Tibial nerve (tissue), 4 donors: ENCODE results near the gene GABARAPL2. TPM values are rescaled to one million over a fixed set of nuclear protein-coding genes. Genes with fewer than 3 reads are reported as not detected.

Experiments used
- DNase-seq, 2 donors: peaks; one replicate each; pipeline ENCODE4 v3.0.0-alpha.2; 2019; ENCODE audit warnings: low spot score in 2 of 2
- H3K27ac ChIP-seq, 4 donors: fragments of 200-600 bp; sonication (generic) in 3 of 4; one replicate each; pipeline ENCODE4 v1.5.1; 2017 to 2019; ENCODE audit warnings: mild to moderate bottlenecking in 1 of 4
- H3K27me3 ChIP-seq, 2 donors: fragments of 200-600 bp; sonication (generic) in 1 of 2; one replicate each; pipeline versions ENCODE4 v1.5.1 to v1.6.0; 2017 to 2019
- H3K36me3 ChIP-seq, 3 donors: fragments of 200-600 bp; sonication (generic); one replicate each; pipeline ENCODE4 v1.5.1; 2018 to 2019
- H3K4me1 ChIP-seq, 4 donors: fragments of 200-600 bp; sonication (generic) in 3 of 4; one replicate each; pipeline ENCODE4 v1.5.1; 2017 to 2019
- H3K4me3 ChIP-seq, 4 donors: fragments of 200-600 bp; sonication (generic) in 3 of 4; one replicate each; pipeline ENCODE4 v1.5.1; 2017 to 2019; ENCODE audit warnings: mild to moderate bottlenecking in 1 of 4, moderate library complexity in 1 of 4
- H3K9me3 ChIP-seq, 4 donors: fragments of 200-600 bp; sonication (generic) in 3 of 4; one replicate each; pipeline ENCODE4 v1.5.1; 2017 to 2019
- CTCF ChIP-seq, 5 experiments: fragments of 200-600 bp in 3 of 5; fragments of 450-650 bp in 2 of 5; sonication (generic) in 3 of 5; IDR thresholded peaks; one replicate each; pipeline ENCODE4 v1.5.1; 2016 to 2019; ENCODE audit warnings: antibody characterized with exemption in 5 of 5, mild to moderate bottlenecking in 3 of 5, moderate library complexity in 2 of 5
- EP300 ChIP-seq, 2 donors: sonication (generic); formaldehyde crosslinking; IDR thresholded peaks; one replicate each; pipeline ENCODE4 v1.6.1; 2017; ENCODE audit warnings: antibody characterized with exemption in 2 of 2, mild to moderate bottlenecking in 1 of 2
- POLR2A ChIP-seq, 2 donors: fragments of 450-650 bp; IDR thresholded peaks; one replicate each; pipeline ENCODE4 v1.6.1; 2017; ENCODE audit warnings: antibody characterized with exemption in 2 of 2, mild to moderate bottlenecking in 2 of 2, moderate library complexity in 2 of 2
- WGBS, 2 donors: methylation state at CpG; one replicate each; pipeline ENCODE4 v1.1.5; 2018; 5-methylcytosine and 5-hydroxymethylcytosine counted together
- total RNA-seq, 4 donors: library from RNA; depleted of rRNA; stranded (reverse); fragments of >200 nt; gene quantifications; one replicate each; pipeline ENCODE4 v1.1.0, GENCODE V29; 2016

The GABARAPL2 gene
- total RNA-seq, 4 donors from 2014 or later: 93.1 to 135 (median 104) TPM

GRCh38 chr16:75570396-75571065 lies 4.4 kb downstream of the GABARAPL2 start:
- H3K4me1 ChIP-seq: peaks cover 0 to 78% (median 11%) of the 10 kb centered on the region in 4 donors
- 61% methylated on average over 5 of the region's 5 CpGs for WGBS, 2 donors
- no peak overlapping the region for H3K4me3 ChIP-seq
- TF ChIP-seq CTCF (IDR thresholded peaks at IDR 0.05) (no peak), POLR2A (IDR thresholded peaks at IDR 0.05) (no peak), EP300 (IDR thresholded peaks at IDR 0.05) (no peak)
- no peaks in the 10 kb centered on the region for H3K9me3 ChIP-seq
- DNase-seq: no peak
- H3K36me3 ChIP-seq: peaks cover 0 to 74% (median 0%) of the 10 kb centered on the region in 3 donors
- H3K27me3 ChIP-seq: no peaks in the 10 kb centered on the region
- peak overlapping the region in 2 of 4 donors; percentile 33 to 52 for H3K27ac ChIP-seq

DNA sequence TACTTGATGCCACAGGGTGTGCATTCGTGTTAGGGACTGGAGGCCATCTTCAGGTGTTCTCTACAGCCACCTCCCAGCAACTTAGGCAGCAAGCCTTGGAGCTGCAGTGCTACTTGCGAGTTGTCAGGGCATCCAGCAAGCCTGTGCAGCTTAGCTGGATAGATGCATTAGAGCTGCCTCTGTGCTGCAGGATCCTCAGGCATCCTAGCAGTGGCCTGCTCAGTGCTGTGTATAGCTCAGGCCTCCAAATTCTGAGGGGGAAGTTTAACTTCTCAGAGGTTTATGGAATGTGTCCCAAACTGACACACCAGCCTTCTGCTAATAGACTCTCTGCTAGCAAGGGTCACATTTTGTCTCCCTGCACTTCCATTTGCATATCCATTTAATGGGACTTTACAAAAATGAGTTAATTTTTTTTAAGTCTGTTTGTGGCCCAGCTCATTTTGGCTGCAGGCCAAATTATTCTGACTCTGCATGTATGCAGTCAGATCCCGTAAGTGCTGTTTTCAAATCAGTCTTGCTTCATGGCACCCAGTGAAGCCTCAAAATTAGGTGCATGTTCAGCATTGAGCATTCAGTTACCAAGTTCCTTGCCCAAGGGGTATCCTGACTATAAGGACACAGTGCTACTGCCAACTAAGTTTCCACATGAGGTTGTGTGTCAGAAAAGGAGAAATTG lies 6.8 kb downstream of the GABARAPL2 start:
- Histone ChIP-seq H3K9me3 (no peaks in the 10 kb centered on the region), H3K27me3 (no peaks in the 10 kb centered on the region), H3K4me3 (no peak overlapping the region), H3K4me1 (peaks cover 0 to 71% (median under 1%) of the 10 kb centered on the region in 4 donors), H3K36me3 (peaks cover 0 to 98% (median 10%) of the 10 kb centered on the region in 3 donors), H3K27ac (no peak overlapping the region)
- no peak for TF ChIP-seq CTCF (IDR thresholded peaks at IDR 0.05)
- TF ChIP-seq POLR2A (IDR thresholded peaks at IDR 0.05): no peak
- TF ChIP-seq EP300 (IDR thresholded peaks at IDR 0.05): no peak
- no peak for DNase-seq
- WGBS, 2 donors: 36 to 68% methylated on average over 3 of the region's 3 CpGs

DNA sequence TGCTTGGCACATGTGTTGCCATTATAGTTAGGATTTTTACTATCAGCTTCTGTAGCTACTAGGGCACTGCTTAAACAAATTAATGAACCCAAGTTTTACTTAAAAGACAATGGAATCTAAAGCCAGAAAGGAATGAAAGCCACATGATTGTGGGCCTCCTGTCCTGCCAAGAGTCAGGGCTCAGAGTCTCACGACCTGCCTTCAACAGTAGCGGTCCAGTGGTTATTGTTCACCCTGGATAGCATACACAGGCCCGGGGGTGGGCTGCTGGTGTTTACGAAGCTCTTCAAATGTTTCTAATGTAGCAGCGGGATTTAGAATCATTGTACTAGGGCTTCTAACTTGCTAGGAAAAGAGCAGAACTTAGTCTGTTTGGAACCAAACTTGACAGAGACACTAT lies 7.8 kb downstream of the GABARAPL2 start:
- Histone ChIP-seq H3K4me3 (no peak overlapping the region), H3K27ac (no peak overlapping the region), H3K4me1 (peaks cover 0 to 62% (median 0%) of the 10 kb centered on the region in 4 donors), H3K36me3 (peaks cover 0 to 98% (median 16%) of the 10 kb centered on the region in 3 donors), H3K9me3 (no peaks in the 10 kb centered on the region), H3K27me3 (no peaks in the 10 kb centered on the region)
- no peak for DNase-seq
- TF ChIP-seq CTCF (IDR thresholded peaks at IDR 0.05): no peak
- WGBS, 2 donors: 58 to 64% methylated on average over 5 of the region's 5 CpGs

GRCh38 chr16:75575958-75576357 lies 9.8 kb downstream of the GABARAPL2 start:
- TF ChIP-seq CTCF (IDR thresholded peaks at IDR 0.05) (no peak), POLR2A (IDR thresholded peaks at IDR 0.05) (no peak), EP300 (IDR thresholded peaks at IDR 0.05) (no peak)
- H3K27me3 ChIP-seq: no peaks in the 10 kb centered on the region
- no peak overlapping the region for H3K4me3 ChIP-seq
- no peak overlapping the region for H3K27ac ChIP-seq
- 35 to 47% methylated on average over 3 of the region's 3 CpGs for WGBS, 2 donors
- H3K9me3 ChIP-seq: no peaks in the 10 kb centered on the region
- DNase-seq: no peak
- peaks cover 0 to 42% (median 0%) of the 10 kb centered on the region in 4 donors for H3K4me1 ChIP-seq
- peaks cover 0 to 93% (median 24%) of the 10 kb centered on the region in 3 donors for H3K36me3 ChIP-seq

GRCh38 chr16:75576384-75576811 lies 10.2 kb downstream of the GABARAPL2 start:
- no peak overlapping the region for H3K27ac ChIP-seq
- WGBS, 2 donors: 61 to 76% methylated on average over 3 of the region's 3 CpGs
- no peak overlapping the region for H3K4me3 ChIP-seq
- no peaks in the 10 kb centered on the region for H3K27me3 ChIP-seq
- peaks cover 0 to 37% (median 0%) of the 10 kb centered on the region in 4 donors for H3K4me1 ChIP-seq
- H3K9me3 ChIP-seq: no peaks in the 10 kb centered on the region
- TF ChIP-seq EP300 (IDR thresholded peaks at IDR 0.05): no peak
- no peak for DNase-seq
- H3K36me3 ChIP-seq: peaks cover 0 to 88% (median 24%) of the 10 kb centered on the region in 3 donors
